GM23248 (cell line): ENCODE results near the gene GMPPA. TPM values are rescaled to one million over a fixed set of nuclear protein-coding genes. Genes with fewer than 3 reads are reported as not detected.

Experiments used
- DNase-seq: peaks from one replicate; pipeline ENCODE4 v3.0.0-alpha.2; 2015
- H2AFZ ChIP-seq: fragments of 200-600 bp; sonication (generic); 2 replicates; pipeline ENCODE4 v1.6.1; 2016; ENCODE audit warnings: antibody characterized with exemption
- H3F3A ChIP-seq: fragments of 200-600 bp; sonication (generic); 2 replicates; pipeline ENCODE4 v1.6.1; 2016; ENCODE audit warnings: mild to moderate bottlenecking, antibody characterized with exemption, mixed run types; ENCODE audit not compliant: insufficient read depth
- H3K27ac ChIP-seq: fragments of 200-600 bp; sonication (generic); 2 replicates; pipeline ENCODE4 v1.5.1; 2016; ENCODE audit warnings: mild to moderate bottlenecking
- H3K27me3 ChIP-seq: fragments of 200-600 bp; sonication (generic); replicated peaks from 2 replicates; pipeline ENCODE4 v1.6.1; 2016; ENCODE audit warnings: mild to moderate bottlenecking; ENCODE audit not compliant: insufficient read depth
- H3K36me3 ChIP-seq: fragments of 200-600 bp; sonication (generic); 2 replicates; pipeline ENCODE4 v1.6.1; 2016; ENCODE audit warnings: low read depth, mild to moderate bottlenecking
- H3K4me1 ChIP-seq: fragments of 200-600 bp; sonication (generic); 2 replicates; pipeline ENCODE4 v1.6.1; 2016; ENCODE audit warnings: mild to moderate bottlenecking; ENCODE audit not compliant: insufficient read depth
- H3K4me2 ChIP-seq: fragments of 200-600 bp; sonication (generic); one replicate; pipeline ENCODE4 v1.6.1; 2016; ENCODE audit warnings: mild to moderate bottlenecking; ENCODE audit not compliant: unreplicated experiment
- H3K4me3 ChIP-seq: fragments of 200-600 bp; sonication (generic); 2 replicates; pipeline ENCODE4 v1.5.1; 2016; ENCODE audit warnings: mild to moderate bottlenecking
- H3K79me2 ChIP-seq: fragments of 200-600 bp; sonication (generic); 2 replicates; pipeline ENCODE4 v1.6.1; 2016; ENCODE audit warnings: mild to moderate bottlenecking; ENCODE audit not compliant: insufficient read depth
- H3K9ac ChIP-seq: fragments of 200-600 bp; sonication (generic); 2 replicates; pipeline ENCODE4 v1.6.1; 2016; ENCODE audit warnings: mild to moderate bottlenecking
- H3K9me2 ChIP-seq: fragments of 200-600 bp; sonication (generic); 2 replicates; pipeline ENCODE4 v1.6.1; 2016; ENCODE audit warnings: mixed run types, mild to moderate bottlenecking, moderate library complexity; ENCODE audit not compliant: insufficient read depth
- H3K9me3 ChIP-seq: fragments of 200-600 bp; sonication (generic); one replicate; pipeline ENCODE4 v1.6.1; 2017; ENCODE audit warnings: low read depth
- H4K20me1 ChIP-seq: fragments of 200-600 bp; sonication (generic); 2 replicates; pipeline ENCODE4 v1.6.0; 2016; ENCODE audit not compliant: insufficient read depth
- EZH2 ChIP-seq: fragments of 200-600 bp; sonication (generic); IDR thresholded peaks from 2 replicates; pipeline ENCODE4 v1.6.1; 2018; ENCODE audit warnings: antibody characterized with exemption, mild to moderate bottlenecking; ENCODE audit not compliant: insufficient read depth, poor library complexity, severe bottlenecking
- EZH2phosphoT487 ChIP-seq: fragments of 200-600 bp; sonication (generic); IDR thresholded peaks from 2 replicates; pipeline ENCODE4 v1.6.1; 2018; ENCODE audit warnings: antibody characterized with exemption, moderate library complexity, mild to moderate bottlenecking, low read depth; ENCODE audit not compliant: insufficient read depth
- whole genome bisulfite sequencing, 2 experiments: methylation state at CpG; one replicate each; pipeline ENCODE4 v1.1.6; 2015 to 2017; ENCODE audit warnings: low lambda C conversion rate in 2 of 2, low coverage in 1 of 2; ENCODE audit errors: missing lambda C conversion rate in 2 of 2; 5-methylcytosine and 5-hydroxymethylcytosine counted together
- in situ Hi-C: fragments of 300-500 bp; cut with MboI; formaldehyde crosslinking; loops from 2 replicates; pipeline ENCODE4 v1.15.0; 2020
- polyA plus RNA-seq: library from polyadenylated mRNA; unstranded; fragments of >200 nt; fragmentation: Nextera tagmentation; extraction: Ambion mirVana; gene quantifications from 2 replicates; pipeline ENCODE4 v1.2.1, GENCODE V29; 2016
- total RNA-seq: library from RNA; depleted of rRNA; stranded (reverse); fragments of >200 nt; shearing (Covaris generic); gene quantifications from 2 replicates; pipeline ENCODE4 v1.2.3, GENCODE V29; 2014

Gene GMPPA
- total and polyA plus RNA-seq, 2 experiments from 2014 or later, result 60.6 to 65.6 TPM

- Histone ChIP-seq H3K36me3 (no peaks in the 10 kb centered on the region), H2AFZ (no peak overlapping the region), H3F3A (peaks cover 5% of the 10 kb centered on the region; the same call in 1 of the 2 replicates), H3K27me3 (peaks cover 19% of the 10 kb centered on the region; the same call in 1 of the 2 replicates), H3K9me3 (no peaks in the 10 kb centered on the region), H3K9me2 (no peaks in the 10 kb centered on the region), H3K27ac (no peak overlapping the region), H3K9ac (no peak overlapping the region), H3K4me2 (no peak overlapping the region), H3K4me1 (peaks cover 19% of the 10 kb centered on the region), H3K79me2 (no peaks in the 10 kb centered on the region), H3K4me3 (no peak overlapping the region), H4K20me1 (no peaks in the 10 kb centered on the region)
- no peak for DNase-seq
- TF ChIP-seq EZH2phosphoT487 (no peak), EZH2 (no peak)
- in situ Hi-C loops, result no loop called here
- 90 to 100% methylated on average over 2 of the region's 2 CpGs for WGBS, 2 experiments
Measured at GRCh38 chr2:219524817-219525216, 26.1 kb downstream of the GMPPA start.

- Histone ChIP-seq H4K20me1 (no peaks in the 10 kb centered on the region), H3K9me2 (no peaks in the 10 kb centered on the region), H3K27ac (no peak overlapping the region), H2AFZ (no peak overlapping the region), H3K4me3 (no peak overlapping the region), H3K27me3 (peaks cover 19% of the 10 kb centered on the region; the same call in 1 of the 2 replicates), H3K9ac (no peak overlapping the region), H3K4me1 (peaks cover 14% of the 10 kb centered on the region), H3F3A (peaks cover 5% of the 10 kb centered on the region; the same call in 1 of the 2 replicates), H3K36me3 (no peaks in the 10 kb centered on the region), H3K79me2 (no peaks in the 10 kb centered on the region), H3K4me2 (no peak overlapping the region), H3K9me3 (no peaks in the 10 kb centered on the region)
- TF ChIP-seq EZH2phosphoT487, result no peak
- TF ChIP-seq EZH2, result no peak
- no peak for DNase-seq
- in situ Hi-C loops, result no loop called here
- 77 to 78% methylated on average over 9 of the region's 9 CpGs for WGBS, 2 experiments
Measured at GRCh38 chr2:219525533-219526232, 27.0 kb downstream of the GMPPA start.

DNA sequence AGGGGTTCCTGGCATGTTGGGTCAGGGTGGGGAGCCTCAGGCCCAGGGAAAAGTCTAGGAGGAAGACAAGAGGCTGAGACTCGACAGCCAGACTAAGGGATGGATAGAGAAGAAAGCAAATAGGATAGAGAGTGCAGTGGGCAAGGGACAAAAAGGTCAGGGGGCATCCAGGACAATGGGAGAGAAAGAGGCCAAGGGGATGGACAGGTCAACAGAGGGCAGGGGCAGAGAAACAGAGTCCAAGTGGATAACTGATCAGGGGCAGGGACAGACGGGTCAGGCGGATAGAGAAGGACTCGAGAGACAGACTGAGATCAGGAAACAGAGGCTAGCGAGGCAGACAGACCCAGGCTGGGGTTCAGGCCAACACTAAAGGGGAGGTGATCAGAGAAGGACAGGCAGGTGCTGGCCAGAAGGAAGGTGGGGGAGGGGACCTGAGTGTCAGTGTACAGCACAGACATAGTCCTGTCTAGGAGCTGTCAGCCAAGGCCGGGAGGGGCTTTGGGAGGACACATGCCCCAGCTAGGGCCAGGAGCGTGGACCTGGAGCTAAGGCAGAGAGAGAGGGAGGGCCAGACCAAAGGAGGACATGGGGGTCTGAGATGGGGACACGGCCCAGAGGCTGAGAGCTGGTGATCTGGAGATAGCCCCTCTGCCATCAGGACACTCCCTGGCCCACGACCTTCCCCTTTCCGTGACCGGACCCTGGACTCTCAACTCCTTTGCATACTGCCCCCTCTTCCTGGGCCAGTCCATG lies 27.8 kb downstream of the GMPPA start:
- WGBS, 2 experiments, result 72 to 77% methylated on average over 9 to 11 of the region's 11 CpGs
- no peak for TF ChIP-seq EZH2phosphoT487
- TF ChIP-seq EZH2, result no peak
- Histone ChIP-seq H3K27me3 (peaks cover 19% of the 10 kb centered on the region; the same call in 1 of the 2 replicates), H4K20me1 (no peaks in the 10 kb centered on the region), H3F3A (peaks cover 5% of the 10 kb centered on the region; the same call in 1 of the 2 replicates), H3K36me3 (no peaks in the 10 kb centered on the region), H3K4me2 (no peak overlapping the region), H3K79me2 (no peaks in the 10 kb centered on the region), H2AFZ (no peak overlapping the region), H3K27ac (no peak overlapping the region), H3K9me2 (no peaks in the 10 kb centered on the region), H3K4me1 (peaks cover 6% of the 10 kb centered on the region), H3K9me3 (no peaks in the 10 kb centered on the region), H3K4me3 (no peak overlapping the region), H3K9ac (no peak overlapping the region)
- in situ Hi-C loops, result no loop called here
- DNase-seq, result no peak

- H3K4me1 ChIP-seq, result peaks cover under 1% of the 10 kb centered on the region; the same call in 1 of the 2 replicates
- H3K4me2 ChIP-seq, result no peak overlapping the region
- no peak for TF ChIP-seq EZH2
- no peaks in the 10 kb centered on the region for H3K36me3 ChIP-seq
- H3K9ac ChIP-seq, result no peak overlapping the region
- H3K9me3 ChIP-seq, result no peaks in the 10 kb centered on the region
- no peaks in the 10 kb centered on the region for H3K9me2 ChIP-seq
- no peaks in the 10 kb centered on the region for H3K79me2 ChIP-seq
- peaks cover under 1% of the 10 kb centered on the region; the same call in 1 of the 2 replicates for H3F3A ChIP-seq
- WGBS, 2 experiments, result 50 to 56% methylated on average over 6 of the region's 6 CpGs
- H3K27ac ChIP-seq, result no peak overlapping the region
- in situ Hi-C loops, result no loop called here
- peaks cover 19% of the 10 kb centered on the region; the same call in 1 of the 2 replicates for H3K27me3 ChIP-seq
- no peak for DNase-seq
- no peak overlapping the region for H3K4me3 ChIP-seq
- no peak overlapping the region for H2AFZ ChIP-seq
- no peaks in the 10 kb centered on the region for H4K20me1 ChIP-seq
Measured at GRCh38 chr2:219527076-219527394, 28.3 kb downstream of the GMPPA start.
